K562 (cell line): Measurements from ENCODE around the gene PRKAR2B. TPM values are rescaled to one million over a fixed set of nuclear protein-coding genes. Genes with fewer than 3 reads are reported as not detected.

Experiments used
- IRF9 ChIP-seq: fragments of 450-650 bp; IDR thresholded peaks from 2 replicates; pipeline ENCODE4 v1.6.1; 2016; ENCODE audit warnings: missing biosample characterization, missing genetic modification characterization
- MBD2 ChIP-seq: sonication (generic); IDR thresholded peaks from 2 replicates; pipeline ENCODE4 v1.6.1; 2016; ENCODE audit warnings: low read depth, borderline replicate concordance
- THRB ChIP-seq: fragments of 450-650 bp; formaldehyde crosslinking; conservative IDR thresholded peaks from 2 replicates; pipeline ENCODE4 v1.4.0; 2022; ENCODE audit warnings: mild to moderate bottlenecking, missing genetic modification characterization
- ZBTB2 ChIP-seq: fragments of 450-650 bp; IDR thresholded peaks from 2 replicates; pipeline ENCODE4 v1.6.1; 2016; ENCODE audit warnings: antibody characterized with exemption
- ZBTB9 ChIP-seq: fragments of 450-650 bp; formaldehyde crosslinking; IDR thresholded peaks from 2 replicates; pipeline ENCODE4 v1.4.0; 2020; ENCODE audit warnings: mild to moderate bottlenecking, moderate library complexity
- polyA plus RNA-seq, 8 experiments: library from polyadenylated mRNA; depleted of rRNA in 4 of 8; stranded (reverse) in 5 of 8; unstranded in 3 of 8; fragments of >200 nt; fragmentation: Nextera tagmentation in 2 of 8; fragmentation: Illumina TruSeq in 1 of 8; extraction: Ambion mirVana in 2 of 8; extraction: Trizol in 1 of 8; gene quantifications; 2 replicates each; pipeline versions ENCODE4 v1.2.1 to v1.2.3, GENCODE V29; 2011 to 2014; ENCODE audit warnings: inconsistent platforms in 1 of 8, missing spikeins in 1 of 8
- total RNA-seq, 7 experiments: library from RNA; depleted of rRNA in 6 of 7; stranded (reverse); fragments of >200 nt in 6 of 7; fragmentation: Illumina TruSeq in 2 of 7; extraction: Trizol in 2 of 7; gene quantifications; 2 replicates each; pipeline versions ENCODE4 v1.2.1 to v1.2.3, GENCODE V29; 2011 to 2021; ENCODE audit warnings: low replicate concordance in 1 of 7

Gene PRKAR2B
- total and polyA plus RNA-seq, 9 of the 15 experiments (the other 6 are each of a cell fraction or from before 2014, with no cell fraction given) = 59.0 to 173 (median 129) TPM

- TF ChIP-seq IRF9 (tag) = no peak
- 0 out of 2 replicates have a peak, but pooled peaks have one; percentile 12 for TF ChIP-seq ZBTB9 (CRISPR knock-in tag)
- TF ChIP-seq MBD2 = no peak
- TF ChIP-seq THRB = peak; percentile 57; the same call in 1 of the 2 replicates
- no peak for TF ChIP-seq ZBTB2
Measured at GRCh38 chr7:107080099-107080505, 35.6 kb downstream of the PRKAR2B start (continued).
